GM18526 (cell line): ENCODE results near the gene ZSWIM5.

Experiments used
- POLR2A ChIP-seq: IDR thresholded peaks from 3 replicates; pipeline ENCODE4 v1.6.1; 2011; ENCODE audit not compliant: insufficient read length; ENCODE audit errors: extremely low read depth

ZSWIM5 gene

DNA sequence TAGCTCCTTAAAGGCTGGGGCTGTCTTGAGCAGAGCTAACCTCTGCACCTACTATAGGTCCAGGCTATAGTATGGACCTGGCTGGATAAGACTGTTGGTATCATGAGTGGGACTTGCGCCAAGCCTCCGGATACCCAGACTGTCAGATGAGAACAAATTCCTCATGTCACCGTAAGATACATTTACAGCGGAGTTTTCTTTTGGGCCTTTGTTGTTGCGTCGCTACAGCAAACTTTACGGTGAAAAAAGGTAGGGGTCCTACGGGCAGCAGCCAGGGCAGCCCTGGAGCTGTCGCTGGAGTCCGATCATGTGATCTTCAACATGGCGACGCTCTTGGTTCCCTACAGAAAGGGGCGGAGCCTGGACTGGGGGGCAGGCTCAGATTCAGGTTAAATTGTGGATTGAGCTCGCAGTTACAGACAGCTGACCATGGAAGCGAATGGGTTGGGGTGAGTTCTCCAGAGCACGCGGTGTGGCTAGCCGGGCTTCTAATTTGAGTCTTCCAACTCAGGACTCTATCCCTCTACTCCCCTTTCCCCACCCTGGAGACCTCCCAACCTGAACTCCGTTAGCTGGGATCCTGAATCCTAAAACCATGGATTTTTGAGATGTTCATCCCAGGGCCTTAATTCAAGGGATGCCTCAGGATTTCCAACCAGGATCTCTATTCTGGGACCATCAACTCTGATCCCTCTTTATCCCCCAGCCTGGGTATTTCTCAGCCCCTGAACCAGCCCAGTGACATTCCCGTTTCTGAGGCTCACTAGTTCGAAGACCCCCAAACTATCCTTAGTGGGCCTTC is 194.4 kb downstream of the ZSWIM5 start, which contains the start of gene UROD:
TSS of gene UROD (plus strand) at position 418 of the 802 bp plus-strand sequence. CDS start at position 430, 12 bp downstream.
- peak; percentile 80 for TF ChIP-seq POLR2A

DNA sequence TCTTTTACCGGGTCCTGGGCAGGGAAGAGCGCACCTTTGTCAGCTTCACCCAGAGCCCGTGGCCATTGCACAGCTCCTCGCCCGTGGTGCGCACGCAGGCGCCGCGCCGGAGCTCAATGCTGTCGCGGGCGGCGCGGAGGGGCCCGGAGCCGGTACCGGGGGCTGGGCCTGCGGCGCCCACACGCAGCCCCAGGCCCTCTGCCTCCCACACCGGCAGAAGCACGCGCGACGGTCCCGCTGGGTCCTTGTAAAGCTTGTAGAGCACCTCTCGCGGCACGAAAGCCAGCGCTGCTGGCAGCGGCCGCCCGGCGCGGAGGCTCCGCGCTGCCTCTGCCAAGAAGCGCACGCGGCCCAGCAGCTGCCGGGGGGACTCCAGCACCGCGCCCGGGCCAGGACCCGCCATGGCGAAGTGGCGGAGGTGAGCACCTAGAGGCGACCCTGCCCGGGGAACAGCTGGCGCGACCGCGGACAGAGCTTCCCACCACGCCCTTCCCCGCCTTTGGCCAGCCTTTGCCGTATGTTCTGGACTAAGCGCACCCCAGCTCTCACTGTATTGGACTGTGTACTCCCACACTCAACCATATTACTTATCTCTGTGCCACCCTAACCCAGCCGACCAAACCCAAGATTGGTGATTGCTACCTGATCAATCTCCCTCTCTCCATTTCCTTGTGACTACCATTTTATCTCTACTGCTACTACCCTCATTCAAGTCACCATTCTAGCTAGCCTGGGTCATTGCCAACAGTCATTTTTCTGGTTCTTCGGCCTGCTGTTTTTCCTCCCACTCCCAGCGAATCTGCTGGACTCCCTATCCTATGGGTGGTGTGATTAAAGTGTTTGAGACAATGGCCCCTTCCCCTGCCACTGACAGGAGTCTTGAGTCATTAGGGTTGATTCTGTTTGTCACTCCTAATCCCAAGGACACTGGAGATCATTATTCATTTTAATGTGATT is 195.3 kb downstream of the ZSWIM5 start, which contains the start of gene HECTD3:
TSS of gene HECTD3 (minus strand) at position 470 of the 957 bp plus-strand sequence. CDS start at position 403, 67 bp downstream.
- TF ChIP-seq POLR2A = peak; percentile 62

DNA sequence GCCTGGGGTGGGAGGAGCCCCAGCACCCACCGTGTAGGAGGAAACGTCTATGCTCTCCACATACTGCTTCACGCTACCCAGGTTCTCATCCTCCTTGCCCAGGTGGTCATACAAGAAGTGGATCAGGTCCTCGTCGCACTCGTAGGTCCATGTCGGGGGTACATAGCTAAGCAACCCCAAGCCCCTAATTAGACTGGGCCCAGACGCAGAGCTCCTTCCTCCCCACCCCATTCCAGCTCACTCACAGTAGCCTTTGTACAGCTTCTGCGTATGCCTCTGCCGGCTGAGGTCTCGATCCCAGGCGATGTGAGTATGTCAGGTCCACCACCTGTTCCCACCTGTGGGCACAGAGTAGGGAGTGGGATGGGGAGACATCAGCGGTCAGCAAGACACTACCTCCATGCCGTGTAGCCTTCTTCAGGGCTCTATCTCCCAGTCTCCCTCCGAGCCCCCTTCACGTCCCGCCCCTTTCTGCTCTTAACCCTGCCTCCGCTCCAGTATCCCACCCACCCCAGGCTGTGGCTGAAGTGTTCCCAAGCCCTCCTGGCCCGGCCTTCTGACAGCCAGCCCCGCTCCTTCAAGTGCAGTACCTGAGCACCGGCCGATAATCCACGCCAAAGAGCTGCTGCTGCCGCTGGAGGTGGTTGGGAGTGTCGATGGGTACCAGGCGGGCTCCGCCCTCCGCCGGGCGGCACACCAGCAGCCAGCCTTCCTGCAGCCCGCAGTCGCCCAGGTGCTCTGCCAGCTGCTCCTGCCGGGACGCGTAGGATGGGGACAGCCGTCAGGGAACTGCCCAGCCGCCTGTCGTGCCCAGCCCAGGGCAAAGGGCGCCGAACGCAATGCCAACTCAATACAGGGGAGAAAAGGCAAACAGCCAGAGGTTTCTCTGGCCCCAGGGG is 196.2 kb downstream of the ZSWIM5 start:
- TF ChIP-seq POLR2A = no peak

DNA sequence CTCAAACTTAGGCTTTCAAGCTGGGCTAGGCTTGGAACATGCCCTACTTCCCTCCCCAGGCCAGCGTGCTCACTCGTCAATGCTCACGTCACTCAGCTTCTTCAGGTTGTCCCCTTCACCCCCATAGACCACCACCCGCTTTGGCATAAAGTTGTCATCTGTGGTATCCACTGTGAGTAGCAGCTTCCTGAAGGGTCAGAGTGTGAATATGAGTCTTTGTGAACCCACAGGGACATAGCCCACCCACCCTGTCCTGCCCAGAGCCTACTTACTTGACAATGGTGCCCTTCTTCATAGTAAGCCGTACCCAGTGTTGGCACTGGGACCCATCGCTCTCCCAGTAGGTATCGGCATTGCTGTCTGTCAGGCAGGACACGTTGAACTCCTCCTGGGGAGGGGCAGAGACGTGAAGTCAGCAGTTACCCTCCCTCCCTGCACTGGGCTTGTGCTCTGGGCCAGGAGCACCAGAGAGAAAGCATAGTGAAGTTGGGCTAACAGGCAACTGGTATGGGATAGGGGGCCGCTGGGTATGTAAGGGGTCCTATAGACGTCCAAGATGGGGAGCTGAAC is 197.0 kb downstream of the ZSWIM5 start:
- TF ChIP-seq POLR2A = no peak

DNA sequence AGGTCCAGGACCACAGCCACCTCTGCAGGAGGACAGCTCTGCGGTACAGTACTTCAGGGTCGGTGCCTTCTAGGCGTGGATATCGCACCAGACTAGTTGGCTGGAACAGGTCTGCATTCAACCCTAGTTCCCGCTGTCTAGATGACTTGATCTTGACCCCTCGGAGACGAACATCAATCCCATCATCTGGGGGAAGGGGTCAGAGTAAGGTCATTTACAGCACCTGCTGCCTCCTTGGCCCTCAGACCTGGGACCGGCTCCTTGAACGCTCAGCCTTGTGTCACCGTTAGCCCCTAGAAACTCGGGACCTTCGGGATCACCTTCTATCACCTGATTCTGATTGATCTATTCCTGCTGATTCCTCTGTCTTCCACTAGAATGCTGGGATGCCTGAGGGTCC is 197.9 kb downstream of the ZSWIM5 start:
- no peak for TF ChIP-seq POLR2A

DNA sequence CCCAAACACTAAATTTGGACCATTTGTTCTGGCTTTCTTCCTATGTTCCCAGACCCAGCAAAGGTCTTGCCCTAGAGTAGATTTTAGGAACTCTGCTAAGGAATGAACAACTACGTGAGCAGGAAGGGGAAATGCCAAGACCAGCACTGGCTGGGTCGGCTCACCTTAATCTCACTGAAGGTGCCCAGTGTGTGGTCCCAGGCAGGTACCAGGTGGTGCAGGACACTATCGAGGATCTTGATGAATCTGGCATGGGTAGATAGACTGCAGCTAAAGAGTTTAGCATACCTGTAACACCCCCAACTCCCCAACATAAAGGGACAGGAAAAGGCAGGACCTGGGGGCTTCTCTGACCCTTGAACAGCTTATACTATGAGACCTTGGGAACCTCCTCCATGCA is 198.3 kb downstream of the ZSWIM5 start:
- no peak for TF ChIP-seq POLR2A

DNA sequence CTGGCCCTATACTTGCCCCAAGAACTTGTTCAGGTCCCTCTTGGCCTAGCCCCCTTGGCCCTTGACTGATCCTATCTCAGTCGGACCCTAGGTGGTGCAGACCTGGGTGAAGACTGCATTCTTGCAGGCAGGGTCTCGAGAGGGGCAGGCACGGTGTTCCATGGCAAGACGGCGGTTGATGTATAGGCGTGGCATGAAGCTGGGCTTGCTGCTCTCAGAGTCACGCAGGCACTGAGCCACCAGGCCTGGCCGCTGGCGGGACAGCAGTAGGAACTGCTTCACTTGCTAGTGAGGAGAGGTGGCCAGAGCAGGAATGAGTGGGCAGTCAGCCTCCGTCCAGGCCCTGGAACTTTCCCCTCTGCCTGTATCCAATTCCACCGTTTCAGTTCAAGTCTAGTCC is 199.1 kb downstream of the ZSWIM5 start:
- TF ChIP-seq POLR2A = no peak

DNA sequence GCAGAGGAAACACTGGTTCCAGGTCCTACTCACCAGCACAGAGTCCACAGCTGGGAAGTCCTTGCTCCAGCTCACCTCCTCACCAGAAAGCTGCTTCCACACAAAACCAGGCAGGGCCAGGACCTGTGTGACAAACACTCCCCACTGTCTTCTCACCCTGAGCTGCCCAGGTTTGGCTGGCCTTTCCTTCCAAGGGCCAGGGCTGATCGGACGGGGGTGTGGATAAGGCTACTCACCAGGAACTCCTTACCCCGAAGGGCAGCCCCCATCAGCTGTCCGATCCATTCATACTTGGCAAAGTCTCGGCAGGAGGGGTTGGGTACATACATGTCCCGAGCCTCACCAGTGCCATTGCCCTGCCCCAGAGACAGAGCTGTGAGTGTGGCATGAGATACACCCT is 200.6 kb downstream of the ZSWIM5 start:
- no peak for TF ChIP-seq POLR2A

DNA sequence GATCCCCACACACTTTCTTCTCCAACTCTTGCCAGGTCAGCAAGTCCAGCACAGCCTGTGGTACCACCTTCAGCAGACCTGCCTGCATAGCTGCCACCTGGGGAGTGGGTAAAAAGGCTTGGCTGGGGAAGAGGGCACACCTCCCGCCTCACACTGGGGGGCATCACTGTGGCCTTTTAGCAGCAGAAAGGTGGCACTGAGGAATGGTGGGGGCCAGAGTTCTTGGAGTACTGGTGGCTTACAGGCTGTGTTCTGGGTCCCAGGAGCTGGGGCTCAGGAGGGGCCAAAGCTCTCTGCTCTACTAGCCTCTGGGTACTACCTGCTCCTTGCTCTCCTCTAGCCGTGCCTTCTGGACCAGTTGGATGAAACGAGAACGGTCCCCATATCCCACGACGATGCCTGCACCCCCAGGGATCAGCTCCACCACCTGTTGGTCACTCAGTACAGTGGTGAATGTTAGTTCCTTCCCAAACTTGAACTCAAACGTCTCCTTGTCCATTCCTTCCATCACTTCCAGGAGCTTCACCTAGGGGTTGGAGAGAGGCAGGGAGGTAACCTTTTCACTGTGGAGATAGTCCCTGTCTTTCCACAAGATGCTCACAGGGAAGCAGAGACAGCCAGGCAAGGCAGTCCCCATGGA is 202.0 kb downstream of the ZSWIM5 start:
- no peak for TF ChIP-seq POLR2A

DNA sequence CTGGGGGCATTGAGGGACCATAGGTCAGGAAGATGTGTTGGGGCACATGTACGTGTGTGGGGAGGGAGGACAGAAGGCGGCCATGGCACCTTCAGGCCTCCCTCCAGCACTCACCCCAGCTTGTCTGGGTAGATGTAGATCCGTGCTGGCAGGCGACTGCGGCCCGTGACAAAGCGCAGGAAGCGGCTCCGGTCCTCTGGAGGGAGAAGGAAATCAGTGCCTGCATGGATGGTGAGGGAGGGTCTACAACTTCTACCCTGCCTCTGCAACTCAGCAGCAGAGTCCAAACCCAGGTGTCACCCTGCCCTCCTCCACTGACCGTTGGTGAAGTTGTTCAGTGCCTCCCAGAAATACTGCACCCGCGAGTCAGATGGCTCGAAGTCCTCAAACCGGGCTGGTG is 202.7 kb downstream of the ZSWIM5 start:
- TF ChIP-seq POLR2A = no peak

DNA sequence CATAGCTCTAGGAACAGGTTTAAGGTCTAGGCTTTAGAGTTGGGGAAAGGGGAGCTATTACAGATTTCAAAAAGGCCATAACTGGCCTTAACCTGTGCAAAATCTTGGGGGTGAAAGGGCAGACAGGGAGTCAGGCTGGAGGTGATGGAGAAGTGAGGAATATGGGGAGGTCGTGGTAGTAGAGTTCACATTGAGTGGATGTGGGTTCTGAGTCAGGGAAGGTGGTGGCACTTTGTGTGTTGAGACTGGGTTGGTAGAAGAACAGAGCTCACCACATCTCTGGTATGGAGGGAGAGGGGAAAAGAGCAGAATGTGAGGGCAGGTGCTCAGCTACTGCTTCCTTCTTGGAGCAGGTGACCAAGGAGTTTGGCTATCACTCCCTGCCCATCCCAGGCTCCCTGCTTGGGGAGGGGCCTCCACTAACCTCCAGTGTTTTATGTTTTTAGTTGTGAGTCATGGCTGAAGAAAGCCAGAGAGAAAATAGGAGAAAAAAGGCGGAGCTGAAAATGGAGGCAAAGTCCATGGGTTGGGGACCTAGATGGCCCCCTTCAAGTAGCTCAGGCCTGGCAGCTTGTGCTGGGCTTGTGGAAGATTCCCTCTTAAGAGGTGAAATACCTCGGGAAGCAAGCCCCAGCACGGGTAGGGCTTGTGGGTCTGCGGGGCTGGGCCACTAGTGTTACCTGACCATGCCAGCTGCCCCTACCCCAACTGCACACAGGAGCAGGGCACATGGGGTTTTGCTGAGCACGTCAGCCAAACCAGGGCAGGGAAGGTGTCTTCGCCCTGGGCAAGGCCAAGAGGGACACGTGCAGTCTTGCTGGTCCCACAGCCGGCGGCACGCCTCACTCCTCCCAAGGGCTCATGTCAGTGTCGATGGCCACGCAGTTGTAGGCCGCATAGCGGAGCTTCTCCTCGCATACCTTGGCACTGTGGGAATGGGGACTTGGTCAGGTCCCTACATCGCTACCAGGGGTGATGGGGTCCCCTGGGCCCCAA is 203.5 kb downstream of the ZSWIM5 start:
- no peak for TF ChIP-seq POLR2A

DNA sequence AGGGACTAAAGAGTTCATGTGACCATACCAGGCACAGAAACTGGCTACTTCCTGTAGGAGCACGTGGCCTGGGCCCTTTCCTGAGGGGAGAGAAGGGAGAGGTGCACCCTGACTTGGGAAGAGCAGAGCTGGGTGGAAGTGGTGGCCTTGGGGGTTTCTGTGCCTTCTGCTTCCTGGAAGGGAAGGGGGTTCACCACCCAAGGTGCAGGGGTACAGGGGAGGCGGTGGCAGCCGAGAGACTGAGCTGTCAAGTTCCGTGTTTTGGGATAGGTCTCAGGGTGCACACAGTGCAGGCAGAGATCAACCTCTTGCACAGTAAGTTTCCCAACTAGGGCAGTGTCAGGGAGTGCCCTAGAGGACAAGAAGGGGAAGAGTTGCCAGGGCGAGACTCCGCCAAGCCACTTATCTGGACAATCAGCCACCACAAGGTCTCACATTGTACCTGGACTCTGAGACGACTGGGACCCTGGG is 205.4 kb downstream of the ZSWIM5 start:
- no peak for TF ChIP-seq POLR2A

DNA sequence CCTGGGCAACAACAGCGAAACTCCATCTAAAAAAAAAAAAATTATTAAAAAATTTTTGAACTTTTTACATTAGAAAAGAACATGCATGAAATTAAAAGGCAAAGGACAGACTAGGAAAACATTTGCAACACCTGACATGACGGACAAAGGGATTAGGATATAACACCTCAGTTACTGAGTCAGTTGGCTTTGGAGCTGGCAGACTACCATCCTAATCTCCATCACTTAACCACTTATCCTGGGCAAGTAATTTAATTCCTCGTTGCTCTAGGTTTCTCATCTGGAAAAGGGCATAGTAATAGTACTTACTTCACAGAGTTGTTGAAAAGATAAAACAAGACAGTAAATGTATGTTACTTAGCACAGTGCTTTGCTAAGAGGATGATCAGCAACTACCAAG is 207.2 kb downstream of the ZSWIM5 start:
- no peak for TF ChIP-seq POLR2A
